GM12801 (cell line): ENCODE results near the gene GKAP1.

Source experiments
- CTCF ChIP-seq: IDR thresholded peaks from one replicate; pipeline ENCODE4 v1.5.1; 2011; ENCODE audit warnings: control low read depth; ENCODE audit not compliant: insufficient read length; ENCODE audit errors: extremely low read depth

Gene GKAP1

GRCh38 chr9:83765376-83765775, 52.2 kb downstream of the GKAP1 start:
- TF ChIP-seq CTCF = no peak

GRCh38 chr9:83754383-83754977, 63.1 kb downstream of the GKAP1 start:
- TF ChIP-seq CTCF = no peak

GRCh38 chr9:83749706-83750105, 67.9 kb downstream of the GKAP1 start:
- TF ChIP-seq CTCF = no peak

- no peak for TF ChIP-seq CTCF
Observed at GRCh38 chr9:83744206-83744605, 73.4 kb downstream of the GKAP1 start.

GRCh38 chr9:83733739-83734138, 83.8 kb downstream of the GKAP1 start:
- TF ChIP-seq CTCF = no peak

- no peak for TF ChIP-seq CTCF
Observed at GRCh38 chr9:83724436-83724835, 93.1 kb downstream of the GKAP1 start.

- TF ChIP-seq CTCF = no peak
Observed at GRCh38 chr9:83722726-83723495, 94.7 kb downstream of the GKAP1 start.
